ENCODE data around the gene TMEM237.

- TF ChIP-seq ARID4B (CRISPR knock-in tag; IDR thresholded peaks at IDR 0.05; ENCODE audit: borderline replicate concordance) (no peak), CTCF (IDR thresholded peaks at IDR 0.05) (no peak), PREB (CRISPR knock-in tag; IDR thresholded peaks at IDR 0.05; ENCODE audit: borderline replicate concordance) (no peak), ZNF232 (CRISPR knock-in tag; IDR thresholded peaks at IDR 0.05) (no peak), CREB1 (CRISPR knock-in tag; IDR thresholded peaks at IDR 0.05) (no peak), ZNF396 (CRISPR knock-in tag; IDR thresholded peaks at IDR 0.05; ENCODE audit: borderline replicate concordance) (no peak), HMGXB4 (CRISPR knock-in tag; IDR thresholded peaks at IDR 0.05) (no peak), CREM (CRISPR knock-in tag; IDR thresholded peaks at IDR 0.05) (no peak)
Observed at GRCh38 chr2:201622306-201622970, 20.9 kb downstream of the TMEM237 start.
